IMR-90 (cell line): Measurements from ENCODE around the gene DCUN1D2. TPM values are rescaled to one million over a fixed set of nuclear protein-coding genes. Genes with fewer than 3 reads are reported as not detected.

Source experiments
- ATAC-seq: fragments of 200-7000 bp; cut with Tn5 transposase; 2 replicates; pipeline ENCODE4 v1.9.1; 2020; ENCODE audit warnings: low read depth, mild to moderate bottlenecking, moderate library complexity
- BruUV-seq: library from RNA; stranded (reverse); fragments of 400-500 nt; replicated peaks from 2 replicates; lab custom pipeline; 2021; lab: Mats Ljungman, UMichigan
- CTCF ChIA-PET: fragments of 300-600 bp; formaldehyde crosslinking; extraction: SDS; loops from one replicate; lab custom pipeline; 2021; ENCODE audit warnings: antibody characterized with exemption; lab: Yijun Ruan, JAX
- POLR2A ChIA-PET: fragments of 300-600 bp; sonication (Branson Sonifier 250); formaldehyde crosslinking; loops from one replicate; lab custom pipeline; 2022; ENCODE audit warnings: antibody characterized with exemption; ENCODE audit not compliant: unreplicated experiment; lab: Charles Lee
- DNase-seq: peaks from one replicate; pipeline ENCODE4 v3.0.0; 2013
- H2AFZ ChIP-seq: replicated peaks from 2 replicates; pipeline ENCODE3; 2013; ENCODE audit warnings: low read length, mild to moderate bottlenecking; ENCODE audit not compliant: poor library complexity
- H2AK5ac ChIP-seq: 2 replicates; pipeline ENCODE4 v1.6.1; 2013; ENCODE audit warnings: low read depth, low read length, inconsistent platforms
- H2AK9ac ChIP-seq: replicated peaks from 2 replicates; pipeline ENCODE3; 2013; ENCODE audit warnings: mild to moderate bottlenecking, low read depth, low read length, moderate library complexity; ENCODE audit not compliant: poor library complexity
- H2BK120ac ChIP-seq: 2 replicates; pipeline ENCODE4 v1.6.1; 2013; ENCODE audit warnings: low read depth, low read length, inconsistent platforms
- H2BK15ac ChIP-seq: 3 replicates; pipeline ENCODE4 v1.6.1; 2013; ENCODE audit warnings: low read depth, low read length, inconsistent platforms
- H2BK20ac ChIP-seq: 2 replicates; pipeline ENCODE4 v1.6.1; 2013; ENCODE audit warnings: low read depth, mild to moderate bottlenecking, inconsistent platforms, low read length, moderate library complexity
- H2BK5ac ChIP-seq: 2 replicates; pipeline ENCODE4 v1.6.1; 2013; ENCODE audit warnings: mild to moderate bottlenecking, low read depth, low read length, inconsistent platforms; ENCODE audit not compliant: poor library complexity, severe bottlenecking
- H3K14ac ChIP-seq: replicated peaks from 2 replicates; pipeline ENCODE4 v1.6.1; 2013; ENCODE audit warnings: low read depth, low read length, inconsistent platforms
- H3K18ac ChIP-seq: 2 replicates; pipeline ENCODE4 v1.6.1; 2013; ENCODE audit warnings: low read depth, low read length, control low read depth
- H3K23ac ChIP-seq: 2 replicates; pipeline ENCODE4 v1.6.1; 2013; ENCODE audit warnings: low read depth, low read length, inconsistent platforms
- H3K27ac ChIP-seq: 2 replicates; pipeline ENCODE4 v1.5.1; 2013; ENCODE audit warnings: mild to moderate bottlenecking, control low read depth, low read length; ENCODE audit not compliant: insufficient read depth
- H3K27me3 ChIP-seq: 2 replicates; pipeline ENCODE4 v1.6.1; 2013; ENCODE audit warnings: low read length; ENCODE audit not compliant: control insufficient read depth, insufficient read depth
- H3K36me3 ChIP-seq: 2 replicates; pipeline ENCODE4 v1.6.1; 2013; ENCODE audit warnings: low read length, mixed read lengths; ENCODE audit not compliant: control insufficient read depth, insufficient read depth
- H3K4ac ChIP-seq: 2 replicates; pipeline ENCODE4 v1.6.1; 2013; ENCODE audit warnings: low read depth, low read length, inconsistent platforms
- H3K4me1 ChIP-seq: 2 replicates; pipeline ENCODE4 v1.6.1; 2013; ENCODE audit warnings: low read length, mixed read lengths; ENCODE audit not compliant: control insufficient read depth, insufficient read depth
- H3K4me2 ChIP-seq: 2 replicates; pipeline ENCODE4 v1.6.1; 2013; ENCODE audit warnings: low read depth, mild to moderate bottlenecking, control low read depth, low read length, moderate library complexity
- H3K4me3 ChIP-seq: 2 replicates; pipeline ENCODE4 v1.5.1; 2013; ENCODE audit warnings: low read depth, mild to moderate bottlenecking, control low read depth, low read length, moderate library complexity; ENCODE audit not compliant: insufficient read depth
- H3K56ac ChIP-seq: 2 replicates; pipeline ENCODE4 v1.6.1; 2013; ENCODE audit warnings: low read length, inconsistent platforms; ENCODE audit not compliant: insufficient read depth; ENCODE audit errors: extremely low read depth
- H3K79me1 ChIP-seq, 2 experiments: 2 replicates each; pipeline ENCODE4 v1.6.1; 2013; ENCODE audit warnings: low read length in 2 of 2, inconsistent platforms in 1 of 2, low read depth in 1 of 2
- H3K9ac ChIP-seq: 2 replicates; pipeline ENCODE4 v1.6.1; 2013; ENCODE audit warnings: low read depth, low read length, control low read depth
- H3K9me1 ChIP-seq: 2 replicates; pipeline ENCODE4 v1.6.1; 2013; ENCODE audit warnings: low read length, inconsistent platforms; ENCODE audit not compliant: insufficient read depth
- H3K9me3 ChIP-seq: 2 replicates; pipeline ENCODE4 v1.6.1; 2013; ENCODE audit warnings: low read length; ENCODE audit not compliant: control insufficient read depth, insufficient read depth
- H4K20me1 ChIP-seq: 2 replicates; pipeline ENCODE4 v1.6.1; 2013; ENCODE audit warnings: low read length, inconsistent platforms; ENCODE audit not compliant: insufficient read depth
- H4K5ac ChIP-seq: 2 replicates; pipeline ENCODE4 v1.6.1; 2013; ENCODE audit warnings: mild to moderate bottlenecking, low read depth, low read length, control low read depth
- H4K8ac ChIP-seq, 2 experiments: 2 replicates each; pipeline ENCODE4 v1.6.1; 2013; ENCODE audit warnings: low read depth in 2 of 2, low read length in 2 of 2, control low read depth in 1 of 2, inconsistent platforms in 1 of 2
- H4K91ac ChIP-seq: 2 replicates; pipeline ENCODE4 v1.6.1; 2013; ENCODE audit warnings: low read depth, low read length, inconsistent platforms; ENCODE audit not compliant: insufficient read depth
- BHLHE40 ChIP-seq: fragments of 150-350 bp; IDR thresholded peaks from 2 replicates; pipeline ENCODE4 v1.6.1; 2016; ENCODE audit warnings: mild to moderate bottlenecking, low read depth, low read length
- ELK1 ChIP-seq: fragments of 150-350 bp; IDR thresholded peaks from 2 replicates; pipeline ENCODE4 v1.6.1; 2016; ENCODE audit warnings: low read depth, mild to moderate bottlenecking, low read length, moderate library complexity, borderline replicate concordance
- MAZ ChIP-seq: IDR thresholded peaks from 2 replicates; pipeline ENCODE4 v1.6.1; 2012; ENCODE audit warnings: low read depth, mild to moderate bottlenecking, low read length, improper control_type of control experiment, moderate library complexity, borderline replicate concordance
- RAD21 ChIP-seq: IDR thresholded peaks from 2 replicates; pipeline ENCODE4 v1.6.1; 2012; ENCODE audit warnings: low read length, improper control_type of control experiment
- RCOR1 ChIP-seq: IDR thresholded peaks from 2 replicates; pipeline ENCODE4 v1.6.1; 2012; ENCODE audit warnings: mild to moderate bottlenecking, low read length, improper control_type of control experiment; ENCODE audit not compliant: insufficient replicate concordance
- SMC3 ChIP-seq: fragments of 150-350 bp; IDR thresholded peaks from 2 replicates; pipeline ENCODE4 v1.6.1; 2016; ENCODE audit warnings: low read depth, mild to moderate bottlenecking, antibody characterized with exemption, low read length, moderate library complexity
- WGBS, 2 experiments: methylation state at CpG; one replicate each; pipeline versions ENCODE4 v1.1.5 to v1.1.7; 2013; ENCODE audit warnings: missing lambda C conversion rate in 2 of 2; ENCODE audit not compliant: insufficient read length in 1 of 2; ENCODE audit errors: extremely low coverage in 2 of 2; 5-methylcytosine and 5-hydroxymethylcytosine counted together
- dilution Hi-C: fragments of 300-500 bp; cut with HindIII; formaldehyde crosslinking; loops from one replicate; pipeline ENCODE4 v1.14.3; 2018; ENCODE audit warnings: low sequenced_read_pairs; ENCODE audit not compliant: unreplicated experiment
- in situ Hi-C: fragments of 300-500 bp; cut with MboI; formaldehyde crosslinking; loops from 3 replicates; pipeline ENCODE4 v1.14.3; 2019; ENCODE audit warnings: low sequenced_read_pairs, inconsistent platforms, mixed read lengths
- intact Hi-C: fragments of 100-400 bp; cut with micrococcal nuclease; formaldehyde crosslinking; loops from 2 replicates; pipeline ENCODE4 v1.10.0; 2022
- polyA plus RNA-seq, 3 experiments: library from polyadenylated mRNA; depleted of rRNA; stranded (reverse); fragments of >200 nt; gene quantifications; 2 replicates each; pipeline ENCODE4 v1.2.3, GENCODE V29; 2012; ENCODE audit warnings: low replicate concordance in 1 of 3
- total RNA-seq: library from RNA; depleted of rRNA; stranded (reverse); fragments of >200 nt; gene quantifications from 2 replicates; pipeline ENCODE4 v1.2.3, GENCODE V29; 2012

Gene DCUN1D2
- total and polyA plus RNA-seq, 2 of the 4 experiments (the other 2 are of a cell fraction), result 8.1 to 11.5 TPM

GRCh38 chr13:113500530-113501265 lies 10.2 kb upstream of the DCUN1D2 start:
- no peak overlapping the region for H4K8ac ChIP-seq
- H3K4me3 ChIP-seq, result no peak overlapping the region
- WGBS, 2 experiments, result 98% methylated on average over 6 of the region's 11 CpGs; no CpG with 5 or more reads in 1 of the 2 experiments
- intact Hi-C loops (no loop called here), dilution Hi-C loops (no loop called here), in situ Hi-C loops (no loop called here)
- no peak overlapping the region for H2BK15ac ChIP-seq
- no peak overlapping the region for H2BK120ac ChIP-seq
- H3K4ac ChIP-seq, result no peak overlapping the region
- no peak overlapping the region for H4K5ac ChIP-seq
- no peak overlapping the region for H3K4me2 ChIP-seq
- peaks cover 10% of the 10 kb centered on the region; the same call in 1 of the 2 replicates for H3K4me1 ChIP-seq
- H3K9me1 ChIP-seq, result peaks cover 16% of the 10 kb centered on the region; the same call in 1 of the 2 replicates
- no peak overlapping the region for H2BK5ac ChIP-seq
- H3K27ac ChIP-seq, result no peak overlapping the region
- no TSS peak for BruUV-seq
- DNase-seq, result no peak
- H3K9me3 ChIP-seq, result no peaks in the 10 kb centered on the region
- H4K91ac ChIP-seq, result no peak overlapping the region
- ATAC-seq, result no peak
- H3K79me1 ChIP-seq, result peaks cover 42 to 65% of the 10 kb centered on the region in 2 experiments
- no peak overlapping the region for H3K56ac ChIP-seq
- H2AK9ac ChIP-seq, result no peak overlapping the region
- no peak overlapping the region for H2AFZ ChIP-seq
- no peak overlapping the region for H3K9ac ChIP-seq
- H3K14ac ChIP-seq, result no peak overlapping the region
- peaks cover 31% of the 10 kb centered on the region for H4K20me1 ChIP-seq
- TF ChIP-seq BHLHE40, result no peak
- TF ChIP-seq MAZ, result no peak
- no peak for TF ChIP-seq ELK1
- no peak for TF ChIP-seq SMC3
- no peak for TF ChIP-seq RCOR1
- no peak for TF ChIP-seq RAD21
- H3K27me3 ChIP-seq, result no peaks in the 10 kb centered on the region
- no peak overlapping the region for H2AK5ac ChIP-seq
- POLR2A ChIA-PET, result no interaction called here
- H3K36me3 ChIP-seq, result peaks cover 62% of the 10 kb centered on the region
- H3K18ac ChIP-seq, result no peak overlapping the region
- H3K23ac ChIP-seq, result no peak overlapping the region
- no peak overlapping the region for H2BK20ac ChIP-seq
- CTCF ChIA-PET, result no interaction called here
